Endothelial cell of umbilical vein (primary cell): ENCODE results near the gene SEZ6L.

ENCODE experiments used
- JUN ChIP-seq: IDR thresholded peaks from 2 replicates; pipeline ENCODE4 v1.6.1; 2011; ENCODE audit warnings: borderline replicate concordance, low read depth; ENCODE audit not compliant: insufficient read length, insufficient read depth
- TF ChIP-seq, protein P1 (sequence below): IDR thresholded peaks from 2 replicates; pipeline ENCODE4 v1.6.1; 2011; ENCODE audit not compliant: insufficient read depth, insufficient read length

DNA sequence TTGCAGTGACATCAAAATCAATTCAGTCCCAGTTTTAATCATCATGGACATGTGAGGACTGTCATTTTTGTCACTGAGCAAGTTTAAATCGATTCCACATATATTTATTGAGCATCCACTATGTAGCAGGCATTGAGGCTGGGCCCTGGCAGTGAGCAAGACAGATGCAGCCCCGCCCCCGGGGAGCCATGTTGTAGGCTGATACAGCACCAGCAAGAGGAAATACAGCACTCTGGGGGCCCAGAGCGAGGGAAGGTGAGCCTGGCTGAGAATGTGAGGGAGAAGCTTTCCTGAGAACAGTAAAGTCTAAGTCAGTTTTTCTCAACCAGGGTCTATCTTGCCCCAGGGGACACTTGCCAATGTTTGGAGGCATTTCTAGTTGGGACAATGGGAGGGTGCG is 151.2 kb downstream of the SEZ6L start:
- TF ChIP-seq JUN = no peak
- TF ChIP-seq, protein P1, sequence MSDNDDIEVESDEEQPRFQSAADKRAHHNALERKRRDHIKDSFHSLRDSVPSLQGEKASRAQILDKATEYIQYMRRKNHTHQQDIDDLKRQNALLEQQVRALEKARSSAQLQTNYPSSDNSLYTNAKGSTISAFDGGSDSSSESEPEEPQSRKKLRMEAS = no peak
